IPS-11a (cell line): Measurements from ENCODE around the gene WDR75.

ENCODE experiments used
- H3K4me3 ChIP-seq: one replicate; pipeline ENCODE4 v1.5.1; 2013; ENCODE audit warnings: low read depth, low read length, control low read depth

Gene WDR75

DNA sequence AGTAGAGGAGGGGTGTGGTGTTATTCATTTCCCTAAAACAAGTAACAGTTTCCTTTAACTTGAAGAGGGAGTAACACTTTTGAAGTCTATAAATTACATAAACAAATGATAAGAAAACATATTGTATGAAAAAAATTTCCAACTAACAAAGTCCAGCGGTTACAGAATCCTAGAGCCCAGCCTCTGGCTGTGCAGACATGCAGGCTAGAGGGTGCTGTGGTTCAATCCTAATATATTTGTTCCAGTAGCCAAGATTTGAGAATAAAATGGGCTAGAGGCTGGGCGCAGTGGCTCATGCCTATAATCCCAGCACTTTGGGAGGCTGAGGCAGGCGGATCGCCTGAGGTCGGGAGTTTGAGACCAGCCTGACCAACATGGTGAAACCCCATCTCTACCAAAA is 56.9 kb downstream of the WDR75 start:
- H3K4me3 ChIP-seq, result no peak overlapping the region

DNA sequence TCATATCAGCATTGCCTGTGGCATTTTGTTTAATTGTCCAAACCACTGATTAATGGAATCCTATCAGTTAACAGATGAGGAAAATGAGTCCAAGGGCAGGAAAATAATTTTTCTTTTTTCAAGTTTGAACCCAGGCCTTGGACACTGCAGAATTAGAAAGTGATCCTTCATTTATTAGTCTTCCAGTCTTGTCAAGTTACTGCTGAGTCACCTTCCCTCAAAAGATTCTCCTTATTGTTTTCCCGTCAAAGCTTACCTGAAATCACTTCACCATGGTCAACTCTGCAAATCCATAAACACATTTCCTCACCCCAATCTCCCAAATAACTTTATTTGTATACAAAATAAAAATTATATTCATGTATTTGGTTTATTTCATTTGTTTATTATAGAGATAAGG is 57.9 kb downstream of the WDR75 start:
- no peak overlapping the region for H3K4me3 ChIP-seq

DNA sequence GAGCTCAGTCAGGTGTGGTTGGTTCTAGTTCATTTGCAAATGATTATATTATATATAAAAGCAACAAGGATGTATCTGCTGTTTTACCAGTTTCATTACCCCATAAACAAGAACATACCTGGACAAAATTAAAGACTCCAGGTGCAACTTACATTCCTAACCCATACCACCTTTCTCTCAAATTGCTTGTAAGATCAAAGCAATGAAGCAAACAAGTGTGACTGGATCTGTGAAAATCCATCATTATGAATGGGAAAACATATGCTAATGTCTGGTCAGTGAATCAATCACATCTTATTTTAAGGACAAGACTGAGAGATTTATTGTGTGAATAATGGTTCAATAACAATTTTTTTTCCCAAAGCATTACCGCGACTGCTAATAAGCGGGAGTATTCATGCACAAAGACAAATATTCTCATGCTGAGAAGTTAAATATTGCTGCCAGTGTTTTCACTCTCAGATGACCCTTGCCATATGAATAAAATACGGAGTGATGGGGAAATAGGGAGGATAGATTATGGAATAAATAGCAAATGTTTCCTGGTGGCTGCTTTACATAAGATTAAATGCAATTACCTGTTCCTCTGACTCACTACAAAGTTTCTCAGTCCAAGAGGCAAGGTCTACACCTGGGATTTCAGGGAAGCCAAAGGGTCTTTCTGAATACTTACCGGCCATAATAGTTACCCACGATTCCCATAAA is 59.3 kb downstream of the WDR75 start:
- H3K4me3 ChIP-seq, result no peak overlapping the region

DNA sequence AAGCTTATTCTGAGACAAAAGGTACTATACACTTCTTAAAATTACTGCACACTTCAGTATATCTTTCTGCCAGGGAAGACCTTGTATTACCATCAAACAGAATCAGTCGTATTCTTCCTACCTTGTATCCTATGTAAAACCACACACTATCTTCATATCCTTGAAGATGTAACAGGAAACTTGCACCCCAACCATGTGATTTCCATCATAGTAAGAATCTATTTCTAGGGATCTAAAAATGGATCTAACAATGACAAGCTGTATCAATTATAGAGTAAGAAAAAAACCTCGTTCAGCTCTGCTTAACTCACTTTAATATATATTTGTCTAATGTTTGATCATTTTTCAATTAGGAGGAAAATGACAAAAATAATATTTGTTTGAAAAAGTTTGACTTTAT is 60.2 kb downstream of the WDR75 start:
- H3K4me3 ChIP-seq, result no peak overlapping the region

DNA sequence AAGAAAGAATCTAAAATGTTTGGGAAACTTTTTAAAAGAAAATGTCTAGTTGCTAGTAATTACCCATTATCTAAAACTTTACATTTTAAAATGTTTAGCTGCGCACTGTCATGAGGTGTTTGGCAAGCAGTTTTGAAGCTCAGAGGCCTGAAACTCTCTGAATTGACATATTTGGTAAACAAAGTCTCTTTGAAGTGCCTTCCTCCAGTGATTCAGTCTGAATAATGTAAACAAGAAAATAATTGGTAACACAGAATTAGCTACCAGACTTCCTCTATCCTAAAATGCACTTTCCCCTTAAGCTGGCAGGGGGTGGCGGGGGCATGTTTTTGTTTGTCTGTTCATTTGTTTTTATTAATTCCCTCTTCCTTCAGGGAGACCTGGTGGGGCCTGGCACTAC is 61.4 kb downstream of the WDR75 start:
- H3K4me3 ChIP-seq, result no peak overlapping the region

DNA sequence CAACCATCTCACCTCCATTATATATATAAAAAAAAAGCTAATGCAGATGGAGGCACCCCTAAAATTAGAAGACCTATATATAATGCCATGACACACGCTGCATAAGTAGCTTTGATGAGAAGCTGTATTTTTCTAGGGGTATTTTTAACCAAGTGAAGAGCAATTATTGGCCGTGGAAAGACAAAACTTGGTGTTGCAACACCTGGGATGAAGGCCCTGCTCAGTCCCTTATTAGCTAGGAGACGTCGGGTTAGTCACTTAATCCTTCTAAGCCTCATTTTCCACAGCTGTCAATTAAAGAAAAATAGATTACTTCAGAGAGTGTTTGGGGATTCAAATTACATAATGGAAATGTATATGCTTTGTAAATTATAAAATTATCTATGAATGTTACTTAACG is 63.0 kb downstream of the WDR75 start:
- no peak overlapping the region for H3K4me3 ChIP-seq

DNA sequence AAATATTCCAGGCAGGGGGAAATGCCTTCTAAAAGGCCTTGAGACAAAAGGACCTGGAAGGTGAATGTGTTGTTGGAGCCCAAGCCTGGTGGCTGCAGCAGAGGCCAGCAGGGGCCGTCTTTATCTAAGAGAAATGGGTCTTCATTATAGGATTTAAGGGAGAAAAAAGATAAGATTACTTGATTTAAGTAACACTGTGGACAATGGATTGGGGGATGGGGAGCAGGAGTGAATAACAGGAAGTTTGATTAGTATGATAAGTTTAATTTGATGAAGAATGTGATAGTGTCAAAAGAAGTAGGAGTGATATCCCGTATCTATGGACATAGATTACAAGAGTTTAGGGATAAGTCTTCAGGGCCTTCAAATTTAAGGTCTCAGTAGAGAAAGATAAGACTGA is 64.2 kb downstream of the WDR75 start:
- no peak overlapping the region for H3K4me3 ChIP-seq

DNA sequence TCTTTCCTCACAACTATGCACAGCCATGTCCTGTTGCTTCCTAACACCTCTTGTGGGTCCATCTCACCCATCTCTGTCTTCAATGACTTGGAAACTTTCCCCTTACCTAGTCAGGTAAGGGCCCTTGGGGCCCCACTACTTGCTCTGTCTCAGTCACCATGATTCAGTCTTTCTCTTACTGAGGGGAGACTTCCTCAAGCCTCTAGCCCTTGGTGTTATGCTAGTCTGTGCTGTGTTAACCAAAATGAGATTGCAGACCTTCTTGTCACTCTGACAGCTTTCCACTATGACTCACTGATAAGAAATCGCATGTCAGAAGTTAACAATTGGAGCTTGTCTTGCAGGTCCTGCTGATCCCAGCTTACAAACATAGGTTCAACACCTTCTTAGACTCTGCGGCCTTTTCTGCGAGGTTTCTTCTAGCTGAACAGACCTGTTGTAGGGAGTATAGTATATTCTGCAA is 65.3 kb downstream of the WDR75 start:
- no peak overlapping the region for H3K4me3 ChIP-seq

DNA sequence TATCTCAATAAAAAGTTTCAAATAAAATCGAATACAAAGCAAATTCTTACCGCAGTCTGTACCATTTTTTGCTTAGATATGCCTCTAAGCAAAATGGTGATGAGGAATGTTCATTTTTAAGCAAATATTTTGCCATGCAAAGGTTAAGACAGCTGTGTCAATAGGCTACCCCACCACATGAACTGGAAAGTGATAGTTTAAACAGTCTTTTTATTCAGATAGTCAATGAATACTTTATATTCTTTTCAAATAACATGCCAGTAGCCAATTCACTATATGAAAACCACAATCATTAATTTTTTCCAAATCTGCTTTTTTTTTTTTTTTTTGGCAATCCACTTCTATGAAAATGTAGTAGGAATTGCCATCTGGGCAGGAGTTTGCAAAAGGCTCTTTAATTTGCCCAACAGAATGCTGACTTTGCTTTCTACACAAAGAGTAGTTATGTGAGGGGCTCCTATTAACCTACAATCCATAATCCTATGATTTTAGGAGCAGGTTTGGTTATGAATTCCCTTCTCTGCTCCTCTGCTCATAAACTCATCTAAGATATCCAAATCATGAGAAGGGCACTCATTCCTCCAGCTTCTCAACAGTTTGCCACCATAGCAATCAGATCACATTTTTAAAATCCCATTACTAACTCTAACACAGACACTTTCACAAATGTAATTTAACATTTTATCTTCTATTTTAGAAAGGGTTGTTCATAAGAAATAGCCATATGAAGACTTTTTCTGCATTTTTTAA is 70.1 kb downstream of the WDR75 start:
- no peak overlapping the region for H3K4me3 ChIP-seq

DNA sequence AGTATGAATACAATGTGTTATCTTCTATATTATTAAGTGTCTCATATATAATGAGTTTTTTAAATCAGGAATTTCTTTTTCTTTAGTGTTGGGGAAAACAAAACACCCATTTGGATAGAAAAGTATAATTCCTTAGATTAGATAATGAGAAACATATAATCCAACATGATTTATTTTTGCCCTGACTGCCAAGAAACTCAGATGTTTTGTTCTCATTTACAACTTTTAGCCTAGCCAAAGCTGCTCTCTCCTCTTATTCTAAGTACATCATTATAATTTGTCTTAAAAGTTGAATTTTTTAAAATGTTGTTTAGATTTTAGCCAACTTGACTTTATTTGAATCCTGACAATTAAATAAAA is 70.7 kb downstream of the WDR75 start:
- no peak overlapping the region for H3K4me3 ChIP-seq

DNA sequence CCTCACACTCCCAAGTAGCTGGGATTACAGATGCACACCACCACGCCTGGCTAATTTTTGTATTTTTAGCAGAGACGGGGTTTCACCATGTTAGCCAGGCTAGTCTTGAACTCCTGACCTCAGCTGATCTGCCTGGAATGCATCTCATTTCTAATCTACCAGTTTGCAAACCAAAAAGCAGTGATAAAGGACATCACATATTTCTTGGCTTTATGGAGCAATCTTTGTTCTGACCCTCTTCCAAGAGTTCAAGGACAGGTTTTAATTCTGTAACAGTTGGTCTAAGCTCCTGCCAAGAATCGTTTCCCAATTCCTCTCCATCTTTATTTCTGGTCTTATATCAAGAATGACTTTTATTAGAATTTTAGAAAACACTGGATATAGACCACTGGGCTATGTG is 71.6 kb downstream of the WDR75 start:
- H3K4me3 ChIP-seq, result no peak overlapping the region

DNA sequence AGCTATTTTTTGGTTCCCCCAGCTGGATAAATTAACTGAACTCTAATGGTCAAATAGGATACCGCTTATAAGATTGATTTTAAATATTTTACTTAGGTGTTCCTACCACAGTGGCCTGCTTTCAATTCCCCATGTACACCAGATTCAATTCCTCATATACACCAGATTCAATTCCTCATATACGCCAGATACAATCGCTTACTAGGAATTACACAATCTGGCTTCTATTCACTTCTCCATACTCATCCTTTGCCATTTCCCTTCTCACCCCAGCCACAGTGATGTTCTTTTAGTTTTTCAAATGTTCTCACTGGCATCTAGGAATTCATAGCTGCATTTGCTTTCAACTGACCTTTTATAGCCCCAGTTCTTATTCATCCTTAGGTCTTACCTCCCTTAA is 72.8 kb downstream of the WDR75 start:
- H3K4me3 ChIP-seq, result no peak overlapping the region

DNA sequence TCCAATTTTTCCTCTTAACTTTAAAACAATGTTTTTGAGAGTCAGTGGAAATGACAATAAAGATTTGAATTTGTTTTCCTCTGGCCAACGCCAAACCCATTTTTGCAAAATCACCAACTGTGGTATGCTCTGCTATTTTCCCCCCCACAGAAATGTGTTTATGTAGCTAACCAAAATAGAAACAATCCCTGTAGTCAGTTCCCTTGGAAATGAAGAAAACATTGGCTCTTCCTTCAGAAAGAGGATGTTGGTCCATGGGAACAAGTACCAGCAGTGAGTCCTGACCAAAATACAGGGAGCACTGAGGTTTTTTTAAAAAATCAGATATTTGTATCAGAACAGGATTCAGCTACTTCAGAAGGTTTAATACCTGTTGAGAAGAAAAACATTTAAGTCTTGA is 74.0 kb downstream of the WDR75 start:
- no peak overlapping the region for H3K4me3 ChIP-seq

DNA sequence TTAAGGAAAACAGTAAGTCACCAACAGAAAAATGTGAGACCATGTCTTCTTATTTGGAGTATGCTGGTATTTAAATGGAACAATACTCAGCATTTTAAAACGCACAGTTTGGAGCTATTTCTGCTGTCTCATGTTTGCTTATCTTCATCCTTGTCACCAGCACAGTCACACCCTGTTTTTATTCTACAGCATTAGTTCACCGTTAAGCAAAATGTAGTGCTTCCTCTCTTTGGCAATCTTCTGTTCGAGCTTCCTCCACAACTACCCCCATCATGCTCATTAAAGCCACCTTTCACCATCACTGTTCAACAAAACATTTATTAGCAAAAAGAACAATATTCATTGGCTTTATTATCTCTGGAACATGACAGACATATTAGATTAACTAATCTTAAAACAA is 75.3 kb downstream of the WDR75 start:
- no peak overlapping the region for H3K4me3 ChIP-seq

DNA sequence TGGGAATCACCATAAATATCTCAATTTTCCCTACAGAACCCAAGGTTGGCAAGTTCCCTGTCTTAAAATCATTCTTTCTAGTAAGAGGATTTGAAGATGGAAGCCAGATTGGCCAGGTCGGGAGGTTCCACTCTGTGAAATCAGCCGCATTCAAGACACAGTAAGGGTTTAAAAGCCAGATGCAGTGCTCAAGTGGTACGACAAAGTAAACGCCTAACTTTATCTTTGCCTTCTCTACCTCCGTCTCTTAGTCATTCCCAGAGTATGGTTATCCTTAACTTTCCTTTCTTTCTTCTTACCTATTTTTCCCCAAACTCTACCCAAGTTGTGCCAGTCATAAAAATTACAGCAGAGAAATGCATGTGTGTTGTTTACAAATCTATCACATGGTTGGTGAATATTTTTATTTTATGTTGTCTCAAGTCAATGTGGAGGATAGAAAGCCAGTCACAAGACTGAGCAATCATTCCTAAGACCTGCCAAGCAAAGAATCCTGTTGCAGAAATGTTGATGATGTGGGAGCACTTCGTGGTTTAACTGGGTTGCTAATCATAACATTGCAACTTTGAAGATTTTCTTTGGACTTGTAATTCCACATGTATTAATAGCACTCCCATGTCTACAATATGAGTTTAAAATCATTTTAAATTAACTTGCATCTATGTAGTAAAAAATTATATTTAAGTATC is 76.7 kb downstream of the WDR75 start:
- H3K4me3 ChIP-seq, result no peak overlapping the region

DNA sequence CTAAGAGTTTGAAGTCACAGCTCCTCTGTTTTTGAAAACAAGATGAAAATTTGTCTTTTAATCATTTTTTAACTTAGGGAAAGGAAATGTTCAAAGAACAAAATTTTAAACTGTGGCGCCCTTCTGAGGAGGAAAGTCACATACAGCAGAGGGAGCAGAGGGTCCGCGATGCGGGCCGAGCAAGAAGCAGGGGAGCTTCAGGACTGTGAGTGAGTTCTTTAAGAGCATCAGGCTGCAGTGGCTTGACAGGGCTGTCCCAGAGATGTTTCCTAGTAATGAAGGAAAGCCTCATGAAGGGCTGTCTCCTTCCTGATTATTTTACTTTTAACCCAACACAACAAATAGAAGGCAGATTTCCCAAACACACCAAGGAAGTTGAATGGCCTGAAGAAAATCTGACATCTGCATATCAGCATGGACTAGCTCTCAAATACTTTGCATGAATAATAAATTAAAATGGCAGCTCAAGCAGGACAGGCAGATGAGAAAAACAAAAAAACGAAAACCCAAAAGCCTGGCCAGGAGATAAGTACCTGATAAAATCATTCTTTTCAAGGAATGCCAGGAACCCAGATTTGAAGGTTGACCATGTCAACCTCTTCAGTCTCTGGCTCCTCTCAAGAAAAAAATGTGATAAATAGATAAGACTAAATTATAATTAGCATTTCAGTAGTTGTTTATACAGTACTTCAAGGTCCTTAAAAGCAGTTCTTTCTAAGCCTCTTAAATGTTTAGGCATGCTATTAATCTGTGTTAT is 78.5 kb downstream of the WDR75 start:
- H3K4me3 ChIP-seq, result no peak overlapping the region

DNA sequence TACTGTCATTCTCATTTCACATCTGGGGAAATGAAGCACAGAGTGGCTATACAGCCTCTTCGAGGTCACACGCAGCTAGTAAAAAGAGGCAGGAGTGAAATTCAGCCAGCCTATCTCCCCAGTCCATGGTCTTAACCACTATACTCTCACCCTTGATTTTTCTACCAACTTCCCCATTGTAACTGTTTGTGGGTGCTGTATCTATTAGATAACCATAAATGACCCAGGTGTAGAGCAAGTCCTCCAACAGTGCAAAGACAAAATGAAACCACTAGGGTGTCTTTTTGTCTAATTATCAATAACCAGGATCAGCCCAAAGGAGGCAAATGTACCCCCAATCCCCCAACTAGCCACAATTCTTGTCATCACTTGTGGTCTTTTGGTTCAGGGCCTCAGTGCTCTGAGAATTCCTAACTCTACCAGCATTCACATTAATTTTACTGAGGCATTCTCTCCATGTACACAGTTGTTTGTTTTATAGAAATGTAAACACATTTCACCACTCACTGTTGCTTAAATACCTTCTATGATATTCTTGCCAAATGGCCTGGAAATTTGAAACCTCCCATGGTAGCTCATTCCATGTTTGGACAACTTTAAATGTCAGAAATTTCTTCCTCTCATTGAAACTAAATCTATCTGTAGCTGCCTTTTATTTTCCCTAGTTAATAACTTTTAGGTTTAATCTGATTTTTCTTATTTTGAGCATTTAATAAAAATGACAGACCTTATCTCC is 80.6 kb downstream of the WDR75 start:
- no peak overlapping the region for H3K4me3 ChIP-seq

DNA sequence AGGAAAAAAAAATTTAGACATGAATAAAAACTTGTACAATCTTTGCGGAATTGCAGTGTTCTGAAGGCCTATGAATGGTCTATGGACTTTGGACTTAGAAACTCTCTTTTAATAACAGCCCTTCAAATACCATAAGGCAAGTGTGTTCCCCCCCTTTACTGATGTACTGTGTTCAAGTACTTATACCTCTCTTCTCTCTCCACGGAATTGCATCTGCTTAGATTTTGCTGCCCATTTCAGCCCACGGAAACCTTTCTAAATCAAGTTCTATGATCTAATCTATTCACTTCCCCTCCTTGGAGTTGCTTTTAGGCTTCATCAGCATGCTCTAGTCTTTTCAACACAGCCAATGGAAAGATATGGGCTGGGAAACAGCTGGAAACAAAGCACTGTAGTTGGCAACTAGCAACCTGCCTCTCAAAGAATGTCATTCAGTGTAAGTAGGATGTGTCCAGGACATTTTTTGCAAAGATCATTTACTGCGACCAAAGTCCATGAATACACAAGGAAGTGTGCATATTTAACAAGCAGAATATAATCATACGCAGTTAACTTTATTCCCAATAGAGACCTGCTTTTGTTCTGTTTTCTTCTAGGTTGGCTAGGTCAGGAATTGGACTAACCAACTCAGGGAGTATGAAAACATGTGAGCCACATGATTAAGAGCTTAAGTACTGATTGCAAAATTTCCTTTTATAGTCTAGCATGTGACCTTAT is 81.3 kb downstream of the WDR75 start:
- H3K4me3 ChIP-seq, result no peak overlapping the region

DNA sequence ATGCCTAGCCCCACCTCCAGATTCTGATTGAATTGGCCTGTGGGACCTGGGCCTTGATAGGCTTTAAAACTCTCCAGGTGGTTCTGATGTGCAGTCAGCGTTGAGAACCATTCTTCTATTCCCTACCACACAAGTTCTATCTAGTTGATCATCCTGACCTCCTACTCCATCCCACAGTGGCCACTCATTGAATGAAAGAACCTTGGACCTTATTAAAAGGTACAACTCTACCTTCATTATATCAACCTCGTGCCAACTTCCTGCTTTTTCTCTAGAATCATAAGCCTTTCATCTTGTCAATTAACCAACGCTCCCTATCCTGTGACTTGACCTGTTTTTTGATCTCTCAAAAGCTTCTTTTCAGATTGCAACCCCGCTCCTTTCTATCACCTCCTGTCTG is 83.5 kb downstream of the WDR75 start:
- H3K4me3 ChIP-seq, result no peak overlapping the region
